CD4-positive, alpha-beta T cell treated with Interleukin-21 for 1 hour (primary cell): Measurements from ENCODE around the gene PRMT3.
"Not testable (repeated sequence)": the region's sequence is repeated elsewhere in the genome, so short reads cannot be mapped to it uniquely, and the experiment has no call there.

ENCODE experiments used
- DNase-seq: peaks from one replicate; pipeline ENCODE4 v3.0.0-alpha.2; 2020

Gene PRMT3

GRCh38 chr11:20374741-20375300 lies 12.7 kb upstream of the PRMT3 start:
- DNase-seq, result no peak

DNA sequence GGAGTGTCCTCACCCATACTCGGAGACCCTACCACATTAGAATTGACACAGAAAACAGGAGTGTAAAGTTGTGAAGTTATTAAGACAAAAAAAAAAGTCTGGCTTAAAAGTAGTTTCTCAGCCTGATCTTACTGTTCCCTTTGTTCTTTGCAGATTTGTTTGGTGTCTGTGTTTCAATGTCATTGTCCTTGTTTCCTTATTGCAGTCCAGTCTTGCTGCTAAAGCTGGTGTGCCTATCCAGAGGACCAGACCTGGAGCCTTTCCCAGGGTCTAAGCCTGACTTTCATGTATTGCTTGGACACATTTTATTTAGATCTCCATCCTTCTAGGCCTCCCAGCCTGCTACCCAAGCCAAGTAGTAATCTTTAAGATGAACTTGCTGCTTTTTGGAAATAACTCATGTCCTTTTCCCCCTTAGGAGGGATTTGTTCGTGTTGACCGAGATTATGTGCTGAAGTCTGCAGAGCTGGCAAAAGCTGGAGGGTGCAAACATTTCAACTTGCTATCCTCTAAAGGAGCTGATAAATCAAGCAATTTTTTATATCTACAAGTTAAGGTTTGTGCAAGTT lies 11.3 kb upstream of the PRMT3 start:
- no peak for DNase-seq

DNA sequence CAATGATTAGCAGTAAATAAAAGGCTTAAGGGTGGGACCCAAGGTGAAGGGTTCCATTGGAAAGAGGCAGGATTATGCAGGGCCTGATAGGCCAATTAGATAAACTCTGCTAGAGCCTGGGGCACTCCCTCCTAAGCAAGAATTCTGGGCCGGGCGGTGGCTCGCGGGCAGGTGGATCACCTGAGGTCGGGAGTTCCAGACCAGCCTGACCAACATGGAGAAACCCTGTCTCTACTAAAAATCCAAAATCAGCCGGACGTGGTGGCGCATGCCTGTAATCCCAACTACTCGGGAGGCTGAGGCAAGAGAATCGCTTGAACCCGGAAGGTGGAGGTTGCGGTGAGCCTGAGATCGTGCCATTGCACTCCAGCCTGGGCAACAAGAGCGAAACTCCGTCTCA lies 1.5 kb upstream of the PRMT3 start:
- DNase-seq, result not testable (repeated sequence)

GRCh38 chr11:20388096-20389055 lies 860 bp downstream of the PRMT3 start:
- DNase-seq, result peak; percentile 4

DNA sequence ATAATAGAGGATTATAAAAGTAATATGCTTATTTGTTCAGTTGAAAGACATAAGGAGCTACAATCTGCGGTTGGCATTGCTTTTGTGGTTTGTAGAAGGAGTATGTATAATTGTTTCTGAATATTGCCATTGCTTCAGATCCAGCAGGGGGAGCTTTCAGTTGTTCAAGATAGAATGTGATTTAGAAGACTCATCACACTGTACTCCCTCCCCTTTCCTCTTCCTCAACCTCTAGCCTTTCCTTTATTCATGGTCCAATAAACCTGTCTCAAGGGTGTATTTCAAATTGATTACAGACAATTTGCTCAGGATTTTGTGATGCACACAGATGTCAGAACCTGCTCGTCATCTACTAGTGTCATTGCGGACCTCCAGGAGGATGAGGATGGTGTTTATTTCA lies 9.8 kb downstream of the PRMT3 start:
- peak; percentile 49 for DNase-seq

GRCh38 chr11:20399498-20399897 lies 12.0 kb downstream of the PRMT3 start:
- no peak for DNase-seq

DNA sequence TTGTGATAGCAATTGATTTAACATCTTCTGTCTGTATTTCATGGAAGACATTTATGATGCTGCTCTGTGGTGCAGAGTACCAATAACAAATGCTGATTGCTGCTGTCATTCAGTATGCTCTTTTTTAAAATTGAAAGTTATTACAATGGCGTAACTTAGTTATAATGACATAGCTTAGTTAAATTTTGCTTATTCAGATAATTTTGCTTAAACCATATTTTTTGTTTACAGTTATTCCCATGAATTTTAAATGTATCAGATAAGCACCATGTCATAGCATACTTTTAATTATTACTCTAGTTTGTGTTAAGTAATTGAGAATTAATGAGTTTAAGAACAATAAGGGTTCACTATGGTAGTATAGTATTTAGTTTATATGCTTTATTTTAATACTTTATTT lies 15.5 kb downstream of the PRMT3 start:
- no peak for DNase-seq

DNA sequence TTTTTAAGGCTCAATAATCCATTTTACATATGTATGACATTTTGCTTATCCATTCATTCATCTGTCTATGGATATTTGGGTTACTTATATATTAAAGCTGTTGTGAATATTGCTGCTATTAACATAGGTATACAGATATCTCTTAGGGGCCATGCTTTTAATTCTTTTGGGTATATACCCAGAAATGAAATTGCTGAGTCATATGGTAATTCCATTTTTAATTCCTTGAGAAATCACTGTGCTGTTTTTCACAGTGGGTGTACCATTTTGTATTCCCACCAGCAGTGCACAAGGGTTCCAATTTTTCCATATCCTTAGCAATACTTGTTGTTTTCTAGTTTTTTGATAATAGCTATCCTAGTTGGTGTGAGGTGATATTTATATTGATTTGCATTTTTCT lies 19.0 kb downstream of the PRMT3 start:
- no peak for DNase-seq

- no peak for DNase-seq
These were observed 19.8 kb downstream of the PRMT3 start for GRCh38 chr11:20407344-20407743.

- no peak for DNase-seq
These were observed 27.9 kb downstream of the PRMT3 start for GRCh38 chr11:20415432-20415831.

DNA sequence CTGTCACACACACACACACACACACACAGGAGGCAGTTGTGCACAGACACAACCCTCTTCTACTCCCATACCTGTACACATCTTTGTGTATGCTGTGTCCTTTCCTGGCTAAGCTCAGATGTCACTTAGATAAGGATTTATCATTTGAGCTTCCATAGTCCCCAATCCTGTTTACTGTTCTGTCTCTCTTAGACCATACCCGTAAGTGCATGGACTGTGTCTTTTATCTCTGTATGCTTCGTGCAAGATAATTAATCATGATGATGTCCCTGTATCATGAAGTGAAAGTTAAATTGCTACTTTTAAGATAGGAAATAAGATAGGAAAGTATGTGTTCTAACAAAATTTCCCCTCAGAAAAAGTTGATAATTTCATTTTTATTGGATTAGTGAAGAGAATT lies 30.3 kb downstream of the PRMT3 start:
- no peak for DNase-seq

GRCh38 chr11:20421946-20422345 lies 34.4 kb downstream of the PRMT3 start:
- DNase-seq, result no peak

DNA sequence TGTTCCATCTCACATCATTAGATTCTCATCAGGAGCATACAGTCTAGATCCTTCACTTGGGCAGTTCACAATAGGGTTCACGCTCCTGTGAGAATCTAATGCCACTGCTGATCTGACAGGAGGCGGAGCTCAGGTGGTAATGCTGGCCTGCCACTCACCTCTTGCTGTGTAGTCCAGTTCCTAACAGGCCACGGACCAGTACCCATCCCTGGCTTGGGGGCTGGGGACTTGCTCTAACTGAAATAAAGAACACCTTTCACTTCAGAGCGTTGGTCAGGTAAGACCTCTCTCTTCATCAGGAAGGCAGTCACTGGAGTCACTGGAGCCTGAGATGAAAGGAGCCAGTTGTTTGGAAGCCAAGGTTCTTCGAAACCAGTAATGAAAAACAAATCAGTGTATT lies 41.7 kb downstream of the PRMT3 start:
- no peak for DNase-seq

DNA sequence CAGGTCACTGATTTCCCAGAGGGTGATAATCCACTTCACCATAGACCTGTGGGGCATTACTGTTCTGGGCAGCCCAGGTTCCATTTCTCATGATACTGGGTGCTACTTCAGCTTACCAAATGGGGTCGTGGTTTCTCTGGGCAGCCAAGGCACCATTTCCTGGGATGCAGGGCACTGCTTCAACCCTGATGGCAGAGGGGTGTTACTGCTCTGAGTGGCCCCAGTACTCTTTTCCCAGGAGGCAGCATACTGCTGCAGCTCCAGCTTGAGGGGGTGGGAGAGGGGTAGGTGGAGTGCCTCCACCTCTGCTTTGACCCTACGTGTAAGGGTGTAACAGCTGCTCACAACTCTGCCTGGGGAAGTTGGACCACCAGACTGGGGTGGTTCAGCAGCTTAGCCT lies 51.1 kb downstream of the PRMT3 start:
- DNase-seq, result no peak

GRCh38 chr11:20443596-20443995 lies 56.1 kb downstream of the PRMT3 start:
- DNase-seq, result peak; percentile 18

DNA sequence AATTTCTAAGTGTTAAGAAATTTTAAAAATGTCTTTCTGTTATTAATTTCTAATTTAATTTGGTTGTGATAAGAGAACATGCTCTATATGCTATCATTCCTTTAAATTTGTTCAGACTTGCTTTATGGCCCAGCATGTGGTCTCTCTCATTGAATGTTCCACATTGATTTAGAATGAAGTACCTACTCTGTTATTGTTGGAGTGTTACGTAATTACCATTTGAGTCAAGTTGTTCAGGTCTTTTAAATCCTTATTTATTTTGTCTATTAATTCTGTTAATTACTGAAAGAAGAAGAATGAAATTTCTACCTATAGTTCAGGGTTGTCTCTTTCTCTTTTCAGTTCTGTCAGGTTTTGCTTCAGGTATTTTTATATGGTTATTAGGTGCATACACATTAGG lies 57.0 kb downstream of the PRMT3 start:
- DNase-seq, result no peak

DNA sequence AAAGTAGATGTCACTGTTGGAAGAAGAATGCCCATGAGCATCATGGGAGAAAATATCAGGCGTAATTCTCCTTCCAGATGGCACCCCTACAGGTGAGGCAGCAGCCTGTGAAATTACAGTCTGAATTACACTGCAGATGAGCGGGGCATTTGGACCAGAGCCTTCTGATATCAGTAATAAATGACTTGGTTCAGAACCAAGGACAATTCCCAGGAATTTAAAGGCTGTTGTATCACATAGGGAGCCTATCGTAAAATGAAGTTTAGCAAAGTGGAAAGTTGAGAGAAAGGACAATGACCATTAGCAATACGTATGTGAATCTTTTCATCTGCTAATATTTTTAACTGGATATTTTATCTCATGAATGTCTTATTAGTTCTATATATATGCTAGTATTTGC lies 61.3 kb downstream of the PRMT3 start:
- DNase-seq, result no peak

GRCh38 chr11:20450829-20451228 lies 63.3 kb downstream of the PRMT3 start:
- DNase-seq, result no peak

DNA sequence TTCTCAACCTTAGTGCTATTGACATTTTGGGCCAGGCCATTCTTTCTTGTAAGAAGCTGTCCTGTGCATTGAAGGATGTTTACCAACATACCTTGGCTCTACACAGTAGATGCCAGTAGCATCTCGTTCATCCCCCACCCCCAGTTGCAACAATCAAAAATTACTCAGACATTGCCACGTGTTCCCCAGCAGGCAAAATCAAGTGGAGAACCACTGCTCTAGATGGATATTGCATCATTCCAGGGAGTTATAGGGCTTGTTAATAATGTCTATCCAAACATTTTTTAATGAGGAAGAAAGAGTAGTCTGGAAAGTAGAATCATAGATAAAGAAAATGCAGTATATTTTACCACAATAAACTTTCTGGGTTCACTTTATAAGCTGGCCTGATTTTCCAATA lies 64.1 kb downstream of the PRMT3 start:
- DNase-seq, result no peak

GRCh38 chr11:20452585-20452984 lies 65.1 kb downstream of the PRMT3 start:
- DNase-seq, result no peak

DNA sequence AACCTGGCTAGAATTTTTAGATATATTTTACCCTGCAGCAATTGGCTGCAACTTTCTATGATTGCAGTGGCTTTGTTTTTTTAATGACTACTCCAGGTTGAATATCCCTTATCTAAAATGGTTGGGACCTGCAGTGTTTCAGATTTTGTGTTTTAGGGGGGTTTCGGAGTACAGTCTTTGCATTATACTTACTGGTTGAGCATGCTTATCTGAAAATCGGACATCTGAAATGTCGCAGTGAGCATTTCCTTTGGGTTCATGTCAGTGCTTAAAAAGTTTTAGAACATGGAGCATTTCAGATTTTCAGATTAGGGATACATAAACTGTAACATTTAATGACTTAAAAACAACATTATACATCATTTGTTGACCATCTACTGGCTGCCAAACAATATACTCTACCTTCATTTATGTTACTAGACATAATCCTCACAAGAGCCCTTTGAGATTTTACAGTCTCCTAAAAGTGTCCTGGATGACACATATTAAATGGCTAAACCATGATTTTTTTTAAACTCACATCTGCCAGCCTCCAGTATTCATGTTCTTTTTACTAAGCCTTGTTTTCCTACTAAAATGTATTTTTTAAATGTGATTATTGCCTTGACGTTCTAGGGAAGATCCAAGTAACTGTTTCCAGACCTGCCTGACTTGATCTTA lies 66.3 kb downstream of the PRMT3 start:
- DNase-seq, result no peak

GRCh38 chr11:20457001-20457799 lies 69.7 kb downstream of the PRMT3 start:
- no peak for DNase-seq
